Measurements from ENCODE around the gene ALMS1. TPM values are rescaled to one million over a fixed set of nuclear protein-coding genes. Genes with fewer than 3 reads are reported as not detected.
"Not testable (repeated sequence)": the region's sequence is repeated elsewhere in the genome, so short reads cannot be mapped to it uniquely, and the experiment has no call there.

ALMS1 gene
- total RNA-seq, 1 donor from 2014 or later = 20.0 TPM

DNA sequence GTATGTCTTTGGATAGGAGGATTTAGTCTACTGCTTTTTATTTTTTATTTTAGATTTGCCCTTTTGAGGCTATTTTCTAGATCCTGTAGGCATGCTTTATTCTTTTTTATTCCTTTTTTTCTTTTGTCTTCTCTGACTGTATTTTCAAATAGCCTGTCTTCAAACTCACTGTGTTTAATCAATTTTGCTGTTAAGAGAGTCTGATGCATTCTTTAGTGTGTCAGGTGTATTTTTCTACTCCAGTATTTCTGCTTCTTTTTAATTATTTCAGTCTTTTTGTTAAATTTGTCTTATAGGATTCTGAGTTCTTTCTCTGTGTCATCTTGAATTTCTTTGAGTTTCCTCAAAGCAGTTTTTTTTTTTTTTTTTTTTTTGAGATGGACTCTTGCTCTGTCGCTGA is 143.1 kb downstream of the ALMS1 start:
- Mint-ChIP-seq H3K27me3 (ENCODE audit: low read depth) (no peaks in the 10 kb centered on the region), H3K4me3 (ENCODE audit: unreplicated experiment) (no peak overlapping the region), H3K9me3 (ENCODE audit: low read depth) (peaks cover 41% of the 10 kb centered on the region), H3K36me3 (ENCODE audit: low read depth) (peaks cover 42% of the 10 kb centered on the region), H3K4me1 (ENCODE audit: low read depth) (no peaks in the 10 kb centered on the region), H3K27ac (ENCODE audit: unreplicated experiment) (no peak overlapping the region)
- TF ChIP-seq CTCF (IDR thresholded peaks at IDR 0.05) = no peak
- DNase-seq (ENCODE audit: low spot score) = no peak

DNA sequence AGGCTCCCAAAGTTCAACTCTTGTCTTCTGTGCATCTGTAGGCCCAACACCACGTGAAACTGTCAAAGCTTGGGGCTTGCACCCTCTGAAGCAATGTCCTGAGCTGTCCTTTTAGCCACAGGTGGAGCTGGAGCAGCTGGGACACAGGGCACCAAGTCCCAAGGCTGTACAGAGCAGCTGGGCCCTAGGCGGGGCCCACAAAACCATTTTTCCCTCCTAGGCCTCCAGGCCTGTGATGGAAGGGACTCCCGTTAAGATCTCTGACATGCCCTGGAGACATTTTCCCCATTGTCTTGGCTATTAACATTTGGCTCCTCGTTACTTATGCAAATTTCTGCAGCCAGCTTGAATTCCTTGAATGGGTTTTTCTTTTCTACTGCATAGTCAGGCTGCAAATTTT is 145.1 kb downstream of the ALMS1 start:
- H3K4me1 Mint-ChIP-seq (ENCODE audit: low read depth); DNase-seq (ENCODE audit: low spot score); H3K4me3 Mint-ChIP-seq (ENCODE audit: unreplicated experiment); H3K27ac Mint-ChIP-seq (ENCODE audit: unreplicated experiment); H3K27me3 Mint-ChIP-seq (ENCODE audit: low read depth): not testable (repeated sequence)
- Mint-ChIP-seq H3K36me3 (ENCODE audit: low read depth) (peaks cover 36% of the 10 kb centered on the region), H3K9me3 (ENCODE audit: low read depth) (peaks cover 29% of the 10 kb centered on the region)

GRCh38 chr2:73532381-73532780 is 146.7 kb downstream of the ALMS1 start:
- Mint-ChIP-seq H3K4me1 (ENCODE audit: low read depth) (no peaks in the 10 kb centered on the region), H3K4me3 (ENCODE audit: unreplicated experiment) (no peak overlapping the region), H3K27me3 (ENCODE audit: low read depth) (no peaks in the 10 kb centered on the region), H3K36me3 (ENCODE audit: low read depth) (peaks cover 35% of the 10 kb centered on the region), H3K27ac (ENCODE audit: unreplicated experiment) (no peak overlapping the region), H3K9me3 (ENCODE audit: low read depth) (peaks cover 23% of the 10 kb centered on the region)
- no peak for DNase-seq (ENCODE audit: low spot score)
- TF ChIP-seq CTCF (IDR thresholded peaks at IDR 0.05) = no peak

DNA sequence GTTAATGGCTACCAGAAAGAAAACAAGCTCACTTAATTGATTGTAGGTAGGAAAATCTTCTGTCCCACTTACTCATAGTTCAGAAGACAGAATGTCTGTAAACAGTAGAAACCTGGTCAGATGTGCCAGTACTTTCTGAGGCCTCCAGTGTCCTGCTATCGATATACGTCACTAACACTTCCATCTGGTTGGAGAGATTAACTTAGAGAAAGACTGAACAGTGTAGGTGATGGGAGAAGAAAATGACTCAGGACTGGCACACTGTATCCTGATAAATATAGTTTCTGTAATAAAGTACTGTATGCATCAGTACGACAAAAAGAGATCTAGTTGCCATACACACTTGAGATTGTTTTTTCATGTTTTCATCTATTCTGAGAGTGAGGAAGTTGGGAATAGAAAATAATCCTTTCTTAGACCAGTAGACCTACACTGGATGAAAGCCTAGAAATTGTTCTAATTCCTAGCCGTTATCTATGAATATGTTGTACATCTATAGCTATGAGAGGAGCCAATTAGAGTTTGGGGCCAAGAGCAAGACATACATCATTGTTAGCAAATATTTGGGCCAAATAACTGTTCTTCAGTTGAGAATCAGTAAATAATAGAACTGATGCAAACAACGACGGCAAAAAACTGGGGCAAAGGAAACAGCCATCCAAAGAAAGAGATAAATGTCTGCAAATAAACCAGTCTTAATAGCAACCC is 150.7 kb downstream of the ALMS1 start:
- Mint-ChIP-seq H3K4me3 (ENCODE audit: unreplicated experiment) (no peak overlapping the region), H3K9me3 (ENCODE audit: low read depth) (peaks cover 32% of the 10 kb centered on the region), H3K27me3 (ENCODE audit: low read depth) (no peaks in the 10 kb centered on the region), H3K27ac (ENCODE audit: unreplicated experiment) (no peak overlapping the region), H3K4me1 (ENCODE audit: low read depth) (no peaks in the 10 kb centered on the region), H3K36me3 (ENCODE audit: low read depth) (peaks cover 41% of the 10 kb centered on the region)
- no peak for DNase-seq (ENCODE audit: low spot score)
- TF ChIP-seq CTCF (IDR thresholded peaks at IDR 0.05) = no peak

DNA sequence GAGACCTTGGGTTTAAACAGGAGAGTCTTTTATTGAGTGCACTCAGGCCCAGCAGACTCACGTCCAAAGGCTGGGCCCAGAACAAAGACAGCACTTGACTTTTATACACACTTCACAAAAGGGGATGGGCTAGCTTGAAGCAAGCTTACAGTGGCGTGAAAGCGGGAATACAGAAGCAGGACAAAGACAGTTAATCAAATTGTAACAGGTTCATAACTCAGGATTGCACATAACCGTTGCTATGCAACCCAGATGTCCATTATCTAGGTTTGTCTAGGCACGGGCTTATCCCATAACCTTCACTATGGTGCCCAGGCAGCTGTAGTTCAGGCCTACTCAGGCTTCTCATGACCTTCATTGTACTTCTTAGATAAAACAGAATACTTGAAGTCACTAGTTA is 175.2 kb downstream of the ALMS1 start:
- H3K4me1 Mint-ChIP-seq (ENCODE audit: low read depth); DNase-seq (ENCODE audit: low spot score); H3K9me3 Mint-ChIP-seq (ENCODE audit: low read depth); H3K27me3 Mint-ChIP-seq (ENCODE audit: low read depth); H3K27ac Mint-ChIP-seq (ENCODE audit: unreplicated experiment); H3K4me3 Mint-ChIP-seq (ENCODE audit: unreplicated experiment): not testable (repeated sequence)
- H3K36me3 Mint-ChIP-seq (ENCODE audit: low read depth) = peaks cover 23% of the 10 kb centered on the region

GRCh38 chr2:73561422-73561821 is 175.8 kb downstream of the ALMS1 start:
- no peaks in the 10 kb centered on the region for H3K27me3 Mint-ChIP-seq (ENCODE audit: low read depth)
- no peak overlapping the region for H3K4me3 Mint-ChIP-seq (ENCODE audit: unreplicated experiment)
- peaks cover 23% of the 10 kb centered on the region for H3K36me3 Mint-ChIP-seq (ENCODE audit: low read depth)
- H3K27ac Mint-ChIP-seq (ENCODE audit: unreplicated experiment) = no peak overlapping the region
- no peaks in the 10 kb centered on the region for H3K9me3 Mint-ChIP-seq (ENCODE audit: low read depth)
- TF ChIP-seq CTCF (IDR thresholded peaks at IDR 0.05) = no peak
- H3K4me1 Mint-ChIP-seq (ENCODE audit: low read depth) = no peaks in the 10 kb centered on the region
- DNase-seq (ENCODE audit: low spot score) = no peak
